ENCODE measurements around the gene PIGN.

PIGN gene

GRCh38 chr18:62122330-62122729 lies 64.5 kb downstream of the PIGN start:
- in situ Hi-C loops (cut with MboI; ENCODE audit: low sequenced_read_pairs), result no loop called here

- in situ Hi-C loops (cut with MboI; ENCODE audit: low sequenced_read_pairs), result no loop called here
Observed at GRCh38 chr18:62119884-62120283, 67.0 kb downstream of the PIGN start.

- in situ Hi-C loops (cut with MboI; ENCODE audit: low sequenced_read_pairs), result no loop called here
Observed at GRCh38 chr18:62118328-62118727, 68.5 kb downstream of the PIGN start.

- in situ Hi-C loops (cut with MboI; ENCODE audit: low sequenced_read_pairs), result no loop called here
Observed at GRCh38 chr18:62109676-62110075, 77.2 kb downstream of the PIGN start.

- in situ Hi-C loops (cut with MboI; ENCODE audit: low sequenced_read_pairs), result no loop called here
Observed at GRCh38 chr18:62107881-62108280, 79.0 kb downstream of the PIGN start.

- in situ Hi-C loops (cut with MboI; ENCODE audit: low sequenced_read_pairs), result no loop called here
Observed at GRCh38 chr18:62106271-62106670, 80.6 kb downstream of the PIGN start.

GRCh38 chr18:62105376-62105775 lies 81.5 kb downstream of the PIGN start:
- in situ Hi-C loops (cut with MboI; ENCODE audit: low sequenced_read_pairs), result no loop called here

- in situ Hi-C loops (cut with MboI; ENCODE audit: low sequenced_read_pairs), result no loop called here
Observed at GRCh38 chr18:62102221-62102620, 84.6 kb downstream of the PIGN start.

- in situ Hi-C loops (cut with MboI; ENCODE audit: low sequenced_read_pairs), result no loop called here
Observed at GRCh38 chr18:62101321-62101721, 85.5 kb downstream of the PIGN start.

- in situ Hi-C loops (cut with MboI; ENCODE audit: low sequenced_read_pairs), result no loop called here
Observed at GRCh38 chr18:62098960-62099359, 87.9 kb downstream of the PIGN start.

- in situ Hi-C loops (cut with MboI; ENCODE audit: low sequenced_read_pairs), result no loop called here
Observed at GRCh38 chr18:62097698-62098097, 89.2 kb downstream of the PIGN start.

GRCh38 chr18:62091487-62092120 lies 95.3 kb downstream of the PIGN start:
- in situ Hi-C loops (cut with MboI; ENCODE audit: low sequenced_read_pairs), result no loop called here

GRCh38 chr18:62089174-62089573 lies 97.7 kb downstream of the PIGN start:
- in situ Hi-C loops (cut with MboI; ENCODE audit: low sequenced_read_pairs), result no loop called here

GRCh38 chr18:62088156-62088555 lies 98.7 kb downstream of the PIGN start:
- in situ Hi-C loops (cut with MboI; ENCODE audit: low sequenced_read_pairs), result no loop called here

GRCh38 chr18:62085756-62086155 lies 101.1 kb downstream of the PIGN start:
- in situ Hi-C loops (cut with MboI; ENCODE audit: low sequenced_read_pairs), result no loop called here

GRCh38 chr18:62081761-62082294 lies 105.0 kb downstream of the PIGN start:
- in situ Hi-C loops (cut with MboI; ENCODE audit: low sequenced_read_pairs), result no loop called here

- in situ Hi-C loops (cut with MboI; ENCODE audit: low sequenced_read_pairs), result no loop called here
Observed at GRCh38 chr18:62081248-62081647, 105.6 kb downstream of the PIGN start.

- in situ Hi-C loops (cut with MboI; ENCODE audit: low sequenced_read_pairs), result no loop called here
Observed at GRCh38 chr18:62080172-62080900, 106.5 kb downstream of the PIGN start.

GRCh38 chr18:62073461-62074281 lies 113.2 kb downstream of the PIGN start:
- in situ Hi-C loops (cut with MboI; ENCODE audit: low sequenced_read_pairs), result no loop called here

GRCh38 chr18:62072370-62072769 lies 114.5 kb downstream of the PIGN start:
- in situ Hi-C loops (cut with MboI; ENCODE audit: low sequenced_read_pairs), result no loop called here

- in situ Hi-C loops (cut with MboI; ENCODE audit: low sequenced_read_pairs), result no loop called here
Observed at GRCh38 chr18:62071071-62071470, 115.8 kb downstream of the PIGN start.

- in situ Hi-C loops (cut with MboI; ENCODE audit: low sequenced_read_pairs), result no loop called here
Observed at GRCh38 chr18:62070302-62070701, 116.6 kb downstream of the PIGN start.

All from hTERT RPE-1 (cell line).